PC-3 (cell line): ENCODE results near the gene CNMD. TPM values are rescaled to one million over a fixed set of nuclear protein-coding genes. Genes with fewer than 3 reads are reported as not detected.

Source experiments
- ATAC-seq: fragments of 200-7000 bp; cut with Tn5 transposase; 2 replicates; pipeline ENCODE4 v1.9.1; 2020; ENCODE audit warnings: mild to moderate bottlenecking, moderate library complexity
- BruUV-seq: library from RNA; stranded (reverse); fragments of 400-500 nt; replicated peaks from 2 replicates; lab custom pipeline; 2021; lab: Mats Ljungman, UMichigan
- CTCF ChIA-PET: fragments of 300-600 bp; sonication (Branson Sonifier 250); formaldehyde crosslinking; loops from one replicate; lab custom pipeline; 2022; ENCODE audit warnings: antibody characterized with exemption; lab: Charles Lee
- POLR2A ChIA-PET: fragments of 300-600 bp; sonication (Branson Sonifier 250); formaldehyde crosslinking; loops from one replicate; lab custom pipeline; 2022; ENCODE audit warnings: antibody characterized with exemption; ENCODE audit not compliant: unreplicated experiment; lab: Charles Lee
- DNase-seq: peaks from one replicate; pipeline ENCODE4 v3.0.0-alpha.2; 2015
- H2AFZ ChIP-seq: fragments of 300-600 bp; sonication (generic); 2 replicates; pipeline ENCODE4 v1.6.0; 2016; ENCODE audit warnings: antibody characterized with exemption, low read length
- H3F3A ChIP-seq: fragments of 300-600 bp; sonication (generic); one replicate; pipeline ENCODE4 v1.6.0; 2017; ENCODE audit warnings: antibody characterized with exemption, low read length, control low read depth, mild to moderate bottlenecking; ENCODE audit not compliant: unreplicated experiment
- H3K27ac ChIP-seq: fragments of 300-600 bp; sonication (generic); 2 replicates; pipeline ENCODE4 v1.5.1; 2016; ENCODE audit warnings: mild to moderate bottlenecking, low read length
- H3K27me3 ChIP-seq: fragments of 300-600 bp; sonication (generic); 2 replicates; pipeline ENCODE4 v1.6.1; 2016; ENCODE audit warnings: low read length, mixed read lengths
- H3K36me3 ChIP-seq: fragments of 300-600 bp; sonication (generic); 2 replicates; pipeline ENCODE4 v1.6.1; 2016; ENCODE audit warnings: low read depth, mixed run types, low read length, mixed read lengths
- H3K4me1 ChIP-seq: fragments of 300-600 bp; sonication (generic); 2 replicates; pipeline ENCODE4 v1.5.1; 2016; ENCODE audit warnings: low read length; ENCODE audit not compliant: insufficient read depth
- H3K4me2 ChIP-seq: fragments of 300-600 bp; sonication (generic); 2 replicates; pipeline ENCODE4 v1.6.0; 2016; ENCODE audit warnings: low read length
- H3K4me3 ChIP-seq: fragments of 300-600 bp; sonication (generic); 2 replicates; pipeline ENCODE4 v1.5.1; 2016; ENCODE audit warnings: mild to moderate bottlenecking, low read length, mixed read lengths
- H3K79me2 ChIP-seq: fragments of 300-600 bp; sonication (generic); 2 replicates; pipeline ENCODE4 v1.6.1; 2017; ENCODE audit warnings: low read length, mixed read lengths
- H3K9ac ChIP-seq: fragments of 300-600 bp; sonication (generic); 2 replicates; pipeline ENCODE4 v1.6.0; 2016; ENCODE audit warnings: mild to moderate bottlenecking, low read length
- H3K9me2 ChIP-seq: fragments of 300-600 bp; sonication (generic); replicated peaks from 2 replicates; pipeline ENCODE4 v1.6.1; 2016; ENCODE audit warnings: mixed run types, low read length, mixed read lengths
- H3K9me3 ChIP-seq: fragments of 300-600 bp; sonication (generic); 2 replicates; pipeline ENCODE4 v1.6.1; 2016; ENCODE audit warnings: low read length, mixed read lengths
- H4K20me1 ChIP-seq: fragments of 300-600 bp; sonication (generic); 2 replicates; pipeline ENCODE4 v1.6.1; 2016; ENCODE audit warnings: low read length, mixed read lengths
- CTCF ChIP-seq: fragments of 300-600 bp; sonication (generic); conservative IDR thresholded peaks from 2 replicates; pipeline ENCODE4 v1.5.1; 2017; ENCODE audit warnings: antibody characterized with exemption, low read depth, mild to moderate bottlenecking, low read length
- EZH2 ChIP-seq: fragments of 300-600 bp; sonication (generic); IDR thresholded peaks from one replicate; pipeline ENCODE4 v1.6.1; 2017; ENCODE audit warnings: antibody characterized with exemption, mild to moderate bottlenecking, low read length; ENCODE audit not compliant: unreplicated experiment
- EZH2phosphoT487 ChIP-seq: fragments of 300-600 bp; sonication (generic); IDR thresholded peaks from 2 replicates; pipeline ENCODE4 v1.6.1; 2018; ENCODE audit warnings: mild to moderate bottlenecking, antibody characterized with exemption, low read length, borderline replicate concordance
- intact Hi-C: fragments of 100-400 bp; cut with micrococcal nuclease; formaldehyde crosslinking; loops from 2 replicates; pipeline ENCODE4 v1.9.0; 2023
- total RNA-seq: library from RNA; depleted of rRNA; stranded (reverse); fragments of >200 nt; gene quantifications from 2 replicates; pipeline ENCODE4 v1.2.3, GENCODE V29; 2014

Gene CNMD
- total RNA-seq, 1 experiment from 2014 or later = not detected

GRCh38 chr13:52786766-52787165 is 47.1 kb upstream of the CNMD start:
- intact Hi-C loops = no loop called here
- Histone ChIP-seq H3K9me2 (no peaks in the 10 kb centered on the region), H3K79me2 (no peaks in the 10 kb centered on the region), H2AFZ (no peak overlapping the region), H3K27ac (no peak overlapping the region), H3K9me3 (no peaks in the 10 kb centered on the region), H3K27me3 (peaks cover 16% of the 10 kb centered on the region), H3F3A (no peaks in the 10 kb centered on the region), H3K4me1 (no peaks in the 10 kb centered on the region), H4K20me1 (no peaks in the 10 kb centered on the region), H3K4me3 (no peak overlapping the region), H3K9ac (no peak overlapping the region), H3K36me3 (no peaks in the 10 kb centered on the region), H3K4me2 (no peak overlapping the region)
- TF ChIP-seq CTCF (no peak), EZH2phosphoT487 (no peak), EZH2 (no peak)
- POLR2A ChIA-PET = no interaction called here
- DNase-seq (peak; percentile 2), ATAC-seq (no peak)
- BruUV-seq = no TSS peak
- CTCF ChIA-PET = no interaction called here

- intact Hi-C loops = no loop called here
- Histone ChIP-seq H3K79me2 (no peaks in the 10 kb centered on the region), H3K9me3 (no peaks in the 10 kb centered on the region), H3K4me3 (no peak overlapping the region), H3K9ac (no peak overlapping the region), H3F3A (no peaks in the 10 kb centered on the region), H3K4me2 (no peak overlapping the region), H3K4me1 (no peaks in the 10 kb centered on the region), H3K27me3 (peaks cover 16% of the 10 kb centered on the region), H3K36me3 (no peaks in the 10 kb centered on the region), H3K9me2 (no peaks in the 10 kb centered on the region), H3K27ac (no peak overlapping the region), H4K20me1 (no peaks in the 10 kb centered on the region), H2AFZ (no peak overlapping the region)
- BruUV-seq = no TSS peak
- ATAC-seq (no peak), DNase-seq (no peak)
- ChIA-PET POLR2A (no interaction called here), CTCF (no interaction called here)
- TF ChIP-seq CTCF (no peak), EZH2 (no peak), EZH2phosphoT487 (no peak)
Observed at GRCh38 chr13:52785739-52786138, 46.1 kb upstream of the CNMD start.

GRCh38 chr13:52784591-52785340 is 45.1 kb upstream of the CNMD start:
- Histone ChIP-seq H3K27ac (no peak overlapping the region), H4K20me1 (no peaks in the 10 kb centered on the region), H3K4me3 (no peak overlapping the region), H3K4me1 (no peaks in the 10 kb centered on the region), H3K79me2 (no peaks in the 10 kb centered on the region), H3K9me3 (no peaks in the 10 kb centered on the region), H3K4me2 (no peak overlapping the region), H3K9ac (no peak overlapping the region), H3K36me3 (no peaks in the 10 kb centered on the region), H2AFZ (no peak overlapping the region), H3K9me2 (no peaks in the 10 kb centered on the region), H3K27me3 (peaks cover 14% of the 10 kb centered on the region), H3F3A (no peaks in the 10 kb centered on the region)
- no peak for DNase-seq
- no peak for ATAC-seq
- ChIA-PET POLR2A (no interaction called here), CTCF (no interaction called here)
- BruUV-seq = no TSS peak
- intact Hi-C loops = no loop called here
- TF ChIP-seq EZH2phosphoT487 (no peak), EZH2 (no peak), CTCF (no peak)
